H9 (cell line): Measurements from ENCODE around the gene SEL1L. TPM values are rescaled to one million over a fixed set of nuclear protein-coding genes. Genes with fewer than 3 reads are reported as not detected.

Source experiments
- DNase-seq: peaks from one replicate; pipeline ENCODE4 v3.0.0-alpha.2; 2017
- H2AFZ ChIP-seq: one replicate; pipeline ENCODE4 v1.6.1; 2013; ENCODE audit warnings: mild to moderate bottlenecking, low read length, control low read depth, moderate library complexity
- H2AK5ac ChIP-seq: 2 replicates; pipeline ENCODE4 v1.6.1; 2013; ENCODE audit warnings: low read length, control low read depth, mixed read lengths; ENCODE audit not compliant: insufficient read length
- H2BK120ac ChIP-seq: one replicate; pipeline ENCODE4 v1.6.1; 2013; ENCODE audit warnings: low read depth, mild to moderate bottlenecking, low read length, control low read depth, inconsistent platforms; ENCODE audit not compliant: poor library complexity, severe bottlenecking
- H2BK12ac ChIP-seq: 2 replicates; pipeline ENCODE4 v1.6.1; 2013; ENCODE audit warnings: low read length, control low read depth, mixed read lengths, low read depth; ENCODE audit not compliant: insufficient read length
- H2BK15ac ChIP-seq: 2 replicates; pipeline ENCODE4 v1.6.1; 2013; ENCODE audit warnings: low read depth, low read length, control low read depth
- H2BK20ac ChIP-seq: one replicate; pipeline ENCODE4 v1.6.1; 2013; ENCODE audit warnings: low read depth, mild to moderate bottlenecking, low read length, control low read depth, inconsistent platforms; ENCODE audit not compliant: poor library complexity, severe bottlenecking
- H2BK5ac ChIP-seq: 2 replicates; pipeline ENCODE4 v1.6.1; 2013; ENCODE audit warnings: low read length, control low read depth, mixed read lengths; ENCODE audit not compliant: insufficient read length
- H3K14ac ChIP-seq: 2 replicates; pipeline ENCODE4 v1.6.1; 2013; ENCODE audit warnings: low read length, control low read depth; ENCODE audit not compliant: insufficient read depth
- H3K18ac ChIP-seq: 2 replicates; pipeline ENCODE4 v1.6.1; 2013; ENCODE audit warnings: low read depth, mild to moderate bottlenecking, mixed read lengths, low read length, control low read depth; ENCODE audit not compliant: insufficient read length
- H3K23ac ChIP-seq: 2 replicates; pipeline ENCODE4 v1.6.1; 2013; ENCODE audit warnings: low read length, control low read depth, mixed read lengths, low read depth; ENCODE audit not compliant: insufficient read length
- H3K23me2 ChIP-seq: 2 replicates; pipeline ENCODE4 v1.6.1; 2013; ENCODE audit warnings: low read depth, mild to moderate bottlenecking, mixed read lengths, low read length, control low read depth; ENCODE audit not compliant: insufficient read length, poor library complexity, severe bottlenecking
- H3K27ac ChIP-seq: 2 replicates; pipeline ENCODE4 v1.5.1; 2013; ENCODE audit warnings: low read length, control low read depth, mixed read lengths, low read depth; ENCODE audit not compliant: insufficient read length
- H3K27me3 ChIP-seq: 2 replicates; pipeline ENCODE4 v1.6.1; 2013; ENCODE audit warnings: low read length, control low read depth, inconsistent platforms; ENCODE audit not compliant: insufficient read depth
- H3K4ac ChIP-seq: 2 replicates; pipeline ENCODE4 v1.6.1; 2013; ENCODE audit warnings: low read depth, mild to moderate bottlenecking, control low read depth, inconsistent platforms, low read length, moderate library complexity
- H3K4me1 ChIP-seq: 2 replicates; pipeline ENCODE4 v1.6.1; 2013; ENCODE audit warnings: low read length, control low read depth, inconsistent platforms; ENCODE audit not compliant: insufficient read depth
- H3K4me2 ChIP-seq: 2 replicates; pipeline ENCODE4 v1.6.1; 2013; ENCODE audit warnings: low read length, control low read depth, mixed read lengths; ENCODE audit not compliant: insufficient read length, insufficient read depth
- H3K56ac ChIP-seq: 2 replicates; pipeline ENCODE4 v1.6.1; 2013; ENCODE audit warnings: low read depth, mild to moderate bottlenecking, mixed read lengths, low read length, control low read depth; ENCODE audit not compliant: insufficient read length
- H3K79me1 ChIP-seq: 2 replicates; pipeline ENCODE4 v1.6.1; 2013; ENCODE audit warnings: low read depth, mild to moderate bottlenecking, moderate library complexity, low read length, control low read depth, inconsistent platforms; ENCODE audit not compliant: insufficient read depth, poor library complexity, severe bottlenecking
- H3K79me2 ChIP-seq: 2 replicates; pipeline ENCODE4 v1.6.1; 2013; ENCODE audit warnings: low read length, control low read depth, inconsistent platforms; ENCODE audit not compliant: insufficient read depth
- H3K9ac ChIP-seq: 2 replicates; pipeline ENCODE4 v1.6.1; 2013; ENCODE audit warnings: low read length, control low read depth, mixed read lengths; ENCODE audit not compliant: insufficient read length; ENCODE audit errors: extremely low read depth
- H3K9me3 ChIP-seq: one replicate; pipeline ENCODE4 v1.6.1; 2013; ENCODE audit warnings: low read depth, low read length, inconsistent platforms; ENCODE audit not compliant: control insufficient read depth
- H3T11ph ChIP-seq: one replicate; pipeline ENCODE4 v1.6.1; 2013; ENCODE audit warnings: mild to moderate bottlenecking, low read length, control low read depth, inconsistent platforms
- H4K20me1 ChIP-seq: one replicate; pipeline ENCODE4 v1.6.1; 2013; ENCODE audit not compliant: control insufficient read depth, insufficient read length, insufficient read depth
- H4K5ac ChIP-seq: 2 replicates; pipeline ENCODE4 v1.6.1; 2013; ENCODE audit warnings: low read depth, mild to moderate bottlenecking, mixed read lengths, low read length, control low read depth; ENCODE audit not compliant: insufficient read length
- H4K8ac ChIP-seq: replicated peaks from 2 replicates; pipeline ENCODE4 v1.6.1; 2013; ENCODE audit warnings: low read length, control low read depth, mixed read lengths, low read depth; ENCODE audit not compliant: insufficient read length
- H4K91ac ChIP-seq: 2 replicates; pipeline ENCODE4 v1.6.1; 2013; ENCODE audit warnings: low read depth, mild to moderate bottlenecking, moderate library complexity, mixed read lengths, low read length, control low read depth; ENCODE audit not compliant: insufficient read length
- H3K27ac Mint-ChIP-seq, 3 experiments: 2 replicates in 2 of 3; 3 replicates in 1 of 3; pipeline ENCODE4 v1.8.0; 2020 to 2021; ENCODE audit warnings: mixed read lengths in 3 of 3, mild to moderate bottlenecking in 1 of 3, moderate library complexity in 1 of 3
- H3K27me3 Mint-ChIP-seq: 2 replicates; pipeline ENCODE4 v1.8.0; 2021; ENCODE audit warnings: low read depth, mild to moderate bottlenecking, moderate library complexity, mixed read lengths
- H3K36me3 Mint-ChIP-seq, 3 experiments: 2 replicates in 2 of 3; 3 replicates in 1 of 3; pipeline ENCODE4 v1.8.0; 2020 to 2021; ENCODE audit warnings: low read depth in 3 of 3, mixed read lengths in 3 of 3; ENCODE audit not compliant: insufficient read depth in 1 of 3
- H3K4me1 Mint-ChIP-seq, 2 experiments: 2 replicates each; pipeline ENCODE4 v1.8.0; 2020; ENCODE audit warnings: mixed read lengths in 2 of 2
- H3K4me3 Mint-ChIP-seq, 2 experiments: 2 replicates in 1 of 2; 3 replicates in 1 of 2; pipeline ENCODE4 v1.8.0; 2020 to 2021; ENCODE audit warnings: mild to moderate bottlenecking in 2 of 2, mixed read lengths in 2 of 2, moderate library complexity in 1 of 2
- H3K9me3 Mint-ChIP-seq, 2 experiments: 2 replicates in 1 of 2; 3 replicates in 1 of 2; pipeline ENCODE4 v1.8.0; 2020; ENCODE audit warnings: mild to moderate bottlenecking in 2 of 2, mixed read lengths in 2 of 2, moderate library complexity in 1 of 2
- CTCF ChIP-seq: fragments of 200-600 bp; sonication (generic); conservative IDR thresholded peaks from 3 replicates; pipeline ENCODE4 v1.8.0; 2021; ENCODE audit warnings: antibody characterized with exemption, mild to moderate bottlenecking
- WGBS: extraction: QIAGEN DNeasy Blood & Tissue Kit; methylation state at CpG from one replicate; pipeline ENCODE4 v1.1.7; 2013; ENCODE audit warnings: missing lambda C conversion rate, low lambda C conversion rate, mixed read lengths; ENCODE audit not compliant: insufficient read length; ENCODE audit errors: extremely low coverage; 5-methylcytosine and 5-hydroxymethylcytosine counted together
- total RNA-seq: library from RNA; stranded (reverse); gene quantifications from 2 replicates; pipeline ENCODE4 v1.2.1, GENCODE V29; 2021

Gene SEL1L
- total RNA-seq, 1 experiment from 2014 or later = 27.5 TPM

- no peak overlapping the region for H3K4ac ChIP-seq
- H4K20me1 ChIP-seq = no peaks in the 10 kb centered on the region
- H2AFZ ChIP-seq = no peak overlapping the region
- DNase-seq = no peak
- no peak for TF ChIP-seq CTCF
- no peak overlapping the region for H3K14ac ChIP-seq
- no CpG with 5 or more reads among the region's 4 CpGs for WGBS
- Mint-ChIP-seq H3K4me1 (no peaks in the 10 kb centered on the region; a peak in 1 of 4 replicates), H3K27me3 (peaks cover 12% of the 10 kb centered on the region), H3K36me3 (no peaks in the 10 kb centered on the region), H3K9me3 (0 out of 5 replicates have a peak, but pooled peaks cover 0 to 1% of the 10 kb centered on the region in 2 experiments), H3K4me3 (no peak overlapping the region), H3K27ac (no peak overlapping the region)
- H3K23ac ChIP-seq = no peak overlapping the region
- H2BK5ac ChIP-seq = no peak overlapping the region
- no peak overlapping the region for H3T11ph ChIP-seq
- H2BK120ac ChIP-seq = no peak overlapping the region
- no peaks in the 10 kb centered on the region for H3K9me3 ChIP-seq
- no peaks in the 10 kb centered on the region for H3K27me3 ChIP-seq
- H3K23me2 ChIP-seq = no peaks in the 10 kb centered on the region
- no peak overlapping the region for H2AK5ac ChIP-seq
- no peak overlapping the region for H3K4me2 ChIP-seq
- no peak overlapping the region for H2BK15ac ChIP-seq
- H3K56ac ChIP-seq = no peak overlapping the region
- H3K79me2 ChIP-seq = no peaks in the 10 kb centered on the region
- no peak overlapping the region for H3K18ac ChIP-seq
- H3K79me1 ChIP-seq = no peaks in the 10 kb centered on the region
- no peak overlapping the region for H3K27ac ChIP-seq
- H2BK20ac ChIP-seq = no peak overlapping the region
- H4K5ac ChIP-seq = no peak overlapping the region
- no peak overlapping the region for H4K91ac ChIP-seq
- H4K8ac ChIP-seq = no peak overlapping the region
- no peak overlapping the region for H2BK12ac ChIP-seq
- H3K9ac ChIP-seq = no peak overlapping the region
- no peaks in the 10 kb centered on the region for H3K4me1 ChIP-seq
These were observed 21.4 kb upstream of the SEL1L start for GRCh38 chr14:81555051-81555450.
